Neural cell (in vitro differentiated cells): Measurements from ENCODE around the gene MALAT1. TPM values are rescaled to one million over a fixed set of nuclear protein-coding genes. Genes with fewer than 3 reads are reported as not detected.

Experiments
- H2AFZ ChIP-seq: fragments of 200-600, 300-800 bp; sonication (generic), shearing (Covaris generic); 2 replicates; pipeline ENCODE4 v1.6.0; 2014; ENCODE audit warnings: low read depth, mild to moderate bottlenecking, antibody characterized with exemption, low read length, moderate library complexity
- H3F3A ChIP-seq: fragments of 200-600 bp; shearing (Covaris generic); 2 replicates; pipeline ENCODE4 v1.6.1; 2016; ENCODE audit warnings: mild to moderate bottlenecking, moderate library complexity, mixed read lengths, antibody characterized with exemption, low read length; ENCODE audit not compliant: insufficient read depth, poor library complexity, severe bottlenecking
- H3K27ac ChIP-seq: fragments of 200-600, 300-800 bp; sonication (generic), shearing (Covaris generic); 2 replicates; pipeline ENCODE4 v1.5.1; 2014; ENCODE audit warnings: mild to moderate bottlenecking, low read length, moderate library complexity
- H3K27me3 ChIP-seq: fragments of 300-800, 200-600 bp; sonication (generic), shearing (Covaris generic); 2 replicates; pipeline ENCODE4 v1.6.0; 2014; ENCODE audit warnings: mild to moderate bottlenecking, low read depth, low read length, moderate library complexity; ENCODE audit not compliant: insufficient read depth
- H3K36me3 ChIP-seq: fragments of 300-800, 200-600 bp; sonication (generic), shearing (Covaris generic); 2 replicates; pipeline ENCODE4 v1.5.1; 2014; ENCODE audit warnings: mild to moderate bottlenecking, antibody characterized with exemption, low read length, moderate library complexity; ENCODE audit not compliant: insufficient read depth
- H3K4me2 ChIP-seq: fragments of 300-800, 200-600 bp; sonication (generic), shearing (Covaris generic); 2 replicates; pipeline ENCODE4 v1.6.0; 2014; ENCODE audit warnings: mild to moderate bottlenecking, low read length
- H3K4me3 ChIP-seq: fragments of 300-800, 200-600 bp; sonication (generic), shearing (Covaris generic); 2 replicates; pipeline ENCODE4 v1.5.1; 2014; ENCODE audit warnings: mild to moderate bottlenecking, low read length, moderate library complexity
- H3K79me2 ChIP-seq: fragments of 200-600 bp; shearing (Covaris generic); replicated peaks from 2 replicates; pipeline ENCODE4 v1.6.0; 2014; ENCODE audit warnings: mild to moderate bottlenecking, low read length, moderate library complexity; ENCODE audit not compliant: insufficient read depth
- H3K9ac ChIP-seq: fragments of 300-800, 200-600 bp; sonication (generic), shearing (Covaris generic); 2 replicates; pipeline ENCODE4 v1.6.1; 2016; ENCODE audit warnings: mild to moderate bottlenecking, low read length, mixed read lengths
- H3K9me2 ChIP-seq: fragments of 200-600 bp; shearing (Covaris generic); 2 replicates; pipeline ENCODE4 v1.6.1; 2016; ENCODE audit warnings: mild to moderate bottlenecking, low read length, mixed read lengths; ENCODE audit not compliant: insufficient read depth
- H3K9me3 ChIP-seq: fragments of 200-600, 300-800 bp; sonication (generic), shearing (Covaris generic); 2 replicates; pipeline ENCODE4 v1.6.1; 2016; ENCODE audit warnings: mild to moderate bottlenecking, mixed run types, low read length, moderate library complexity, mixed read lengths
- H4K20me1 ChIP-seq: fragments of 200-600 bp; shearing (Covaris generic); 2 replicates; pipeline ENCODE4 v1.6.1; 2016; ENCODE audit warnings: mild to moderate bottlenecking, mixed run types; ENCODE audit not compliant: insufficient read depth
- CTCF ChIP-seq: fragments of 450-650 bp; IDR thresholded peaks from 2 replicates; pipeline ENCODE4 v1.5.1; 2014; ENCODE audit warnings: antibody characterized with exemption, mild to moderate bottlenecking, moderate library complexity; ENCODE audit not compliant: poor library complexity, severe bottlenecking
- EP300 ChIP-seq: fragments of 450-650 bp; conservative IDR thresholded peaks from 2 replicates; pipeline ENCODE4 v1.6.1; 2014; ENCODE audit warnings: antibody characterized with exemption, mild to moderate bottlenecking, moderate library complexity; ENCODE audit not compliant: poor library complexity, severe bottlenecking
- EZH2 ChIP-seq: fragments of 200-600, 300-800 bp; shearing (Covaris generic), sonication (generic); IDR thresholded peaks from 2 replicates; pipeline ENCODE4 v1.6.1; 2014; ENCODE audit warnings: antibody characterized with exemption, low read length, borderline replicate concordance, mild to moderate bottlenecking; ENCODE audit not compliant: insufficient read depth, poor library complexity, severe bottlenecking
- MXI1 ChIP-seq: fragments of 450-650 bp; conservative IDR thresholded peaks from 2 replicates; pipeline ENCODE4 v1.6.1; 2014; ENCODE audit warnings: antibody characterized with exemption, mild to moderate bottlenecking; ENCODE audit not compliant: poor library complexity, severe bottlenecking
- POLR2AphosphoS5 ChIP-seq: IDR thresholded peaks from 2 replicates; pipeline ENCODE4 v1.6.1; 2012
- RAD21 ChIP-seq: fragments of 450-650 bp; conservative IDR thresholded peaks from 2 replicates; pipeline ENCODE4 v1.6.1; 2014; ENCODE audit warnings: antibody characterized with exemption, mild to moderate bottlenecking, moderate library complexity
- SMC3 ChIP-seq: fragments of 450-650 bp; conservative IDR thresholded peaks from 2 replicates; pipeline ENCODE4 v1.6.1; 2014; ENCODE audit warnings: antibody characterized with exemption, mild to moderate bottlenecking, moderate library complexity; ENCODE audit not compliant: poor library complexity
- TAF1 ChIP-seq: IDR thresholded peaks from 2 replicates; pipeline ENCODE4 v1.6.1; 2012; ENCODE audit warnings: low read depth
- polyA plus RNA-seq: library from polyadenylated mRNA; depleted of rRNA; stranded (reverse); fragments of >200 nt; gene quantifications from 2 replicates; pipeline ENCODE4 v1.2.3, GENCODE V29; 2014
- TF ChIP-seq, protein P1 (sequence below): IDR thresholded peaks from 2 replicates; pipeline ENCODE4 v1.6.1; 2012; ENCODE audit warnings: borderline replicate concordance

The MALAT1 gene
- polyA plus RNA-seq, 1 donor from 2014 or later = 1,383 TPM

- Histone ChIP-seq H3K9ac (no peak overlapping the region), H3K36me3 (no peaks in the 10 kb centered on the region), H4K20me1 (no peaks in the 10 kb centered on the region), H3K9me3 (no peaks in the 10 kb centered on the region), H3K4me3 (no peak overlapping the region), H3K27ac (no peak overlapping the region), H3K9me2 (no peaks in the 10 kb centered on the region), H3K27me3 (peaks cover 22% of the 10 kb centered on the region), H2AFZ (no peak overlapping the region), H3F3A (no peaks in the 10 kb centered on the region), H3K79me2 (no peaks in the 10 kb centered on the region), H3K4me2 (no peak overlapping the region)
- TF ChIP-seq, protein P1, sequence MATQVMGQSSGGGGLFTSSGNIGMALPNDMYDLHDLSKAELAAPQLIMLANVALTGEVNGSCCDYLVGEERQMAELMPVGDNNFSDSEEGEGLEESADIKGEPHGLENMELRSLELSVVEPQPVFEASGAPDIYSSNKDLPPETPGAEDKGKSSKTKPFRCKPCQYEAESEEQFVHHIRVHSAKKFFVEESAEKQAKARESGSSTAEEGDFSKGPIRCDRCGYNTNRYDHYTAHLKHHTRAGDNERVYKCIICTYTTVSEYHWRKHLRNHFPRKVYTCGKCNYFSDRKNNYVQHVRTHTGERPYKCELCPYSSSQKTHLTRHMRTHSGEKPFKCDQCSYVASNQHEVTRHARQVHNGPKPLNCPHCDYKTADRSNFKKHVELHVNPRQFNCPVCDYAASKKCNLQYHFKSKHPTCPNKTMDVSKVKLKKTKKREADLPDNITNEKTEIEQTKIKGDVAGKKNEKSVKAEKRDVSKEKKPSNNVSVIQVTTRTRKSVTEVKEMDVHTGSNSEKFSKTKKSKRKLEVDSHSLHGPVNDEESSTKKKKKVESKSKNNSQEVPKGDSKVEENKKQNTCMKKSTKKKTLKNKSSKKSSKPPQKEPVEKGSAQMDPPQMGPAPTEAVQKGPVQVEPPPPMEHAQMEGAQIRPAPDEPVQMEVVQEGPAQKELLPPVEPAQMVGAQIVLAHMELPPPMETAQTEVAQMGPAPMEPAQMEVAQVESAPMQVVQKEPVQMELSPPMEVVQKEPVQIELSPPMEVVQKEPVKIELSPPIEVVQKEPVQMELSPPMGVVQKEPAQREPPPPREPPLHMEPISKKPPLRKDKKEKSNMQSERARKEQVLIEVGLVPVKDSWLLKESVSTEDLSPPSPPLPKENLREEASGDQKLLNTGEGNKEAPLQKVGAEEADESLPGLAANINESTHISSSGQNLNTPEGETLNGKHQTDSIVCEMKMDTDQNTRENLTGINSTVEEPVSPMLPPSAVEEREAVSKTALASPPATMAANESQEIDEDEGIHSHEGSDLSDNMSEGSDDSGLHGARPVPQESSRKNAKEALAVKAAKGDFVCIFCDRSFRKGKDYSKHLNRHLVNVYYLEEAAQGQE = no peak
- TF ChIP-seq TAF1 = no peak
- no peak for TF ChIP-seq RAD21
- no peak for TF ChIP-seq SMC3
- TF ChIP-seq CTCF = no peak
- TF ChIP-seq MXI1 = no peak
- no peak for TF ChIP-seq EZH2
- TF ChIP-seq EP300 = no peak
- TF ChIP-seq POLR2AphosphoS5 = no peak
These were observed 50.3 kb downstream of the MALAT1 start for GRCh38 chr11:65549096-65549495.

- Histone ChIP-seq H3K4me2 (no peak overlapping the region), H2AFZ (no peak overlapping the region), H3K27ac (no peak overlapping the region), H3K9me3 (no peaks in the 10 kb centered on the region), H3K79me2 (no peaks in the 10 kb centered on the region), H3K9ac (no peak overlapping the region), H3K27me3 (peaks cover 7% of the 10 kb centered on the region), H3K36me3 (no peaks in the 10 kb centered on the region), H4K20me1 (no peaks in the 10 kb centered on the region), H3F3A (no peaks in the 10 kb centered on the region), H3K9me2 (no peaks in the 10 kb centered on the region), H3K4me3 (no peak overlapping the region)
- TF ChIP-seq, protein P1 = no peak
- TF ChIP-seq RAD21 (no peak), CTCF (peak; percentile 29)
These were observed 52.9 kb downstream of the MALAT1 start for GRCh38 chr11:65551572-65552387.
